ENCODE measurements around the gene P2RY2.

The P2RY2 gene

GRCh38 chr11:73283276-73284000 is 65.4 kb downstream of the P2RY2 start:
- no peak for DNase-seq (ENCODE audit: low read depth in 2 of 2)

GRCh38 chr11:73284106-73284505 is 66.0 kb downstream of the P2RY2 start:
- no peak for DNase-seq (ENCODE audit: low read depth in 2 of 2)

GRCh38 chr11:73285721-73286120 is 67.6 kb downstream of the P2RY2 start:
- DNase-seq (ENCODE audit: low read depth in 2 of 2): no peak
